Stomach (tissue), 9 donors: ENCODE measurements around the gene FTO. TPM values are rescaled to one million over a fixed set of nuclear protein-coding genes. Genes with fewer than 3 reads are reported as not detected.

ENCODE experiments used
- DNase-seq, 2 donors: peaks; one replicate each; pipeline versions ENCODE4 v3.0.0 to v3.0.0-alpha.2; 2013 to 2019
- H3K27ac ChIP-seq, 5 donors: fragments of 200-600 bp in 4 of 5; sonication (generic) in 4 of 5; one replicate each; pipeline ENCODE4 v1.5.1; 2013 to 2019; ENCODE audit warnings: mild to moderate bottlenecking in 1 of 5, moderate library complexity in 1 of 5
- H3K27me3 ChIP-seq, 3 donors: fragments of 200-600 bp; sonication (generic); one replicate each; pipeline ENCODE4 v1.5.1; 2017 to 2019; ENCODE audit warnings: mixed run types in 1 of 3
- H3K36me3 ChIP-seq, 4 donors: fragments of 200-600 bp; sonication (generic); 1 replicate in 3 of 4; 2 replicates in 1 of 4; pipeline ENCODE4 v1.5.1; 2016 to 2019
- H3K4me1 ChIP-seq, 4 donors: fragments of 200-600 bp; sonication (generic); one replicate each; pipeline ENCODE4 v1.5.1; 2016 to 2019
- H3K4me3 ChIP-seq, 4 donors: fragments of 200-600 bp; sonication (generic) in 3 of 4; one replicate each; pipeline ENCODE4 v1.5.1; 2016 to 2019; ENCODE audit warnings: mild to moderate bottlenecking in 1 of 4
- H3K9me3 ChIP-seq, 4 donors: fragments of 200-600 bp; sonication (generic); one replicate each; pipeline ENCODE4 v1.5.1; 2016 to 2019
- CTCF ChIP-seq, 7 experiments: fragments of 450-650 bp in 4 of 7; fragments of 200-600 bp in 3 of 7; sonication (generic) in 3 of 7; IDR thresholded peaks; one replicate each; pipeline ENCODE4 v1.5.1; 2016 to 2019; ENCODE audit warnings: antibody characterized with exemption in 7 of 7, control low read depth in 2 of 7, mild to moderate bottlenecking in 1 of 7
- EP300 ChIP-seq: sonication (generic); formaldehyde crosslinking; IDR thresholded peaks from one replicate; pipeline ENCODE4 v1.6.1; 2017; ENCODE audit warnings: antibody characterized with exemption
- POLR2A ChIP-seq, 4 donors: fragments of 450-650 bp; IDR thresholded peaks; one replicate each; pipeline ENCODE4 v1.6.1; 2016; ENCODE audit warnings: antibody characterized with exemption in 4 of 4, control low read depth in 2 of 4, mild to moderate bottlenecking in 1 of 4, moderate library complexity in 1 of 4
- POLR2AphosphoS5 ChIP-seq, 3 donors: sonication (generic); formaldehyde crosslinking; IDR thresholded peaks; one replicate each; pipeline ENCODE4 v1.6.1; 2016; ENCODE audit warnings: antibody characterized with exemption in 3 of 3
- WGBS, 5 donors: extraction: QIAGEN DNeasy Blood & Tissue Kit in 3 of 5; methylation state at CpG; one replicate each; pipeline versions ENCODE4 v1.1.5 to v1.1.7; 2013 to 2018; 5-methylcytosine and 5-hydroxymethylcytosine counted together
- intact Hi-C: fragments of 100-400 bp; cut with DNase I; formaldehyde crosslinking; loops from one replicate; pipeline ENCODE4 v1.15.1; 2023; ENCODE audit warnings: low total_unique reads
- polyA plus RNA-seq, 3 donors: library from polyadenylated mRNA; stranded (reverse); fragments of 200-250 nt; gene quantifications; one replicate each; pipeline ENCODE4 v1.2.3, GENCODE V29; 2013
- total RNA-seq, 5 donors: library from RNA; depleted of rRNA; stranded (reverse); fragments of >200 nt; gene quantifications; one replicate each; pipeline versions ENCODE4 v1.1.0 to v1.2.3, GENCODE V29; 2014 to 2016
- donor health status: healthy with polysubstance abuse.
- donor health status: Bipolar disorder and iron deficiency.
- donor health status: healthy.

The FTO gene
- total and polyA plus RNA-seq, 8 donors: 9.3 to 88.7 (median 24.6) TPM

- H3K27ac ChIP-seq: no peak overlapping the region
- 72 to 84% (median 84%) methylated on average over 14 of the region's 14 CpGs for whole genome bisulfite sequencing, 5 donors
- H3K4me1 ChIP-seq: no peaks in the 10 kb centered on the region
- no peak overlapping the region for H3K4me3 ChIP-seq
- no peaks in the 10 kb centered on the region for H3K27me3 ChIP-seq
- H3K9me3 ChIP-seq: no peaks in the 10 kb centered on the region
- no peak for DNase-seq
- intact Hi-C loops: no loop called here
- TF ChIP-seq EP300: no peak
- TF ChIP-seq CTCF (IDR thresholded peaks at IDR 0.05): no peak
- TF ChIP-seq POLR2AphosphoS5 (IDR thresholded peaks at IDR 0.05): no peak
- no peak for TF ChIP-seq POLR2A (IDR thresholded peaks at IDR 0.05)
- no peaks in the 10 kb centered on the region for H3K36me3 ChIP-seq
Measured at GRCh38 chr16:53966821-53967571, 263.0 kb downstream of the FTO start.

GRCh38 chr16:53967572-53967971 lies 263.6 kb downstream of the FTO start:
- no peaks in the 10 kb centered on the region for H3K36me3 ChIP-seq
- no peaks in the 10 kb centered on the region for H3K27me3 ChIP-seq
- 93 to 97% (median 97%) methylated on average over 6 of the region's 6 CpGs for WGBS, 5 donors
- intact Hi-C loops: no loop called here
- DNase-seq: no peak
- H3K4me1 ChIP-seq: no peaks in the 10 kb centered on the region
- no peak for TF ChIP-seq EP300
- no peak for TF ChIP-seq POLR2AphosphoS5 (IDR thresholded peaks at IDR 0.05)
- TF ChIP-seq POLR2A (IDR thresholded peaks at IDR 0.05): no peak
- no peak for TF ChIP-seq CTCF (IDR thresholded peaks at IDR 0.05)
- no peaks in the 10 kb centered on the region for H3K9me3 ChIP-seq
- no peak overlapping the region for H3K4me3 ChIP-seq
- no peak overlapping the region for H3K27ac ChIP-seq

GRCh38 chr16:53968454-53968853 lies 264.5 kb downstream of the FTO start:
- Histone ChIP-seq H3K4me1 (no peaks in the 10 kb centered on the region), H3K27me3 (no peaks in the 10 kb centered on the region), H3K27ac (no peak overlapping the region), H3K9me3 (no peaks in the 10 kb centered on the region), H3K36me3 (no peaks in the 10 kb centered on the region), H3K4me3 (no peak overlapping the region)
- intact Hi-C loops: no loop called here
- WGBS, 5 donors: 80 to 96% (median 87%) methylated on average over 2 of the region's 2 CpGs
- TF ChIP-seq EP300 (no peak), CTCF (IDR thresholded peaks at IDR 0.05) (no peak), POLR2AphosphoS5 (IDR thresholded peaks at IDR 0.05) (no peak), POLR2A (IDR thresholded peaks at IDR 0.05) (no peak)
- DNase-seq: no peak

- H3K27ac ChIP-seq: no peak overlapping the region
- intact Hi-C loops: no loop called here
Measured at GRCh38 chr16:53968896-53969295, 264.9 kb downstream of the FTO start.

More at GRCh38 chr16:53968896-53969295, 264.9 kb downstream of the FTO start:
- no peaks in the 10 kb centered on the region for H3K27me3 ChIP-seq
- H3K4me3 ChIP-seq: no peak overlapping the region
- H3K4me1 ChIP-seq: no peaks in the 10 kb centered on the region
- 82 to 94% (median 90%) methylated on average over 1 of the region's 1 CpG for WGBS, 5 donors
- no peak for DNase-seq
- H3K9me3 ChIP-seq: no peaks in the 10 kb centered on the region
- TF ChIP-seq EP300: no peak
- no peak for TF ChIP-seq CTCF (IDR thresholded peaks at IDR 0.05)
- TF ChIP-seq POLR2A (IDR thresholded peaks at IDR 0.05): no peak
- no peak for TF ChIP-seq POLR2AphosphoS5 (IDR thresholded peaks at IDR 0.05)
- no peaks in the 10 kb centered on the region for H3K36me3 ChIP-seq
